GM13976 (cell line): ENCODE measurements around the gene FOXK2.

Source experiments
- DNase-seq: peaks from one replicate; pipeline ENCODE4 v3.0.0; 2012; ENCODE audit warnings: low spot score
- in situ Hi-C: fragments of 300-500 bp; cut with MboI; formaldehyde crosslinking; loops from one replicate; pipeline ENCODE4 v1.12.0; 2022; ENCODE audit warnings: low sequenced_read_pairs, mixed read lengths, inconsistent platforms; ENCODE audit not compliant: unreplicated experiment
- TF ChIP-seq, protein P1 (sequence below): IDR thresholded peaks from 2 replicates; pipeline ENCODE4 v1.5.1; 2012; ENCODE audit warnings: borderline replicate concordance, mild to moderate bottlenecking; ENCODE audit not compliant: insufficient read depth; ENCODE audit errors: extremely low read depth, missing control alignments, control extremely low read depth

The FOXK2 gene

DNA sequence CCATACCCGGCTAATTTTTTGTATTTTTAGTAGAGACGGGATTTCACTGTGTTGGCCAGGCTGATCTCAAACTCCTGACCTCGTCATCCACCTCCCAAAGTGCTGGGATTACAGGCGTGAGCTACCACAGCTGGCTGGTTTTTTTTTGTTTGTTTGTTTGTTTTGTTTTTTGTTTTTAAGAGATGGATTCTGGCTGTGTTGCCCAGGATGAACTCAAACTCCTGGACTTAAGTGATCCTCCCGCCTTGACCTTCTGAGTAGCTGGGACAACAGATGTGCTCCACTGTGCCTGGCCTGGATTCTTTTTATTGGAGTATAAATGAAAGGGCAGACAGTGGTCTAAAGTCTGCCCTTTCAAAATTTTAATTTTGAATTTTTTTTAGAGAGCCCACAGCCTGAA, 44.7 kb downstream of the FOXK2 start:
- no peak for DNase-seq
- TF ChIP-seq, protein P1, sequence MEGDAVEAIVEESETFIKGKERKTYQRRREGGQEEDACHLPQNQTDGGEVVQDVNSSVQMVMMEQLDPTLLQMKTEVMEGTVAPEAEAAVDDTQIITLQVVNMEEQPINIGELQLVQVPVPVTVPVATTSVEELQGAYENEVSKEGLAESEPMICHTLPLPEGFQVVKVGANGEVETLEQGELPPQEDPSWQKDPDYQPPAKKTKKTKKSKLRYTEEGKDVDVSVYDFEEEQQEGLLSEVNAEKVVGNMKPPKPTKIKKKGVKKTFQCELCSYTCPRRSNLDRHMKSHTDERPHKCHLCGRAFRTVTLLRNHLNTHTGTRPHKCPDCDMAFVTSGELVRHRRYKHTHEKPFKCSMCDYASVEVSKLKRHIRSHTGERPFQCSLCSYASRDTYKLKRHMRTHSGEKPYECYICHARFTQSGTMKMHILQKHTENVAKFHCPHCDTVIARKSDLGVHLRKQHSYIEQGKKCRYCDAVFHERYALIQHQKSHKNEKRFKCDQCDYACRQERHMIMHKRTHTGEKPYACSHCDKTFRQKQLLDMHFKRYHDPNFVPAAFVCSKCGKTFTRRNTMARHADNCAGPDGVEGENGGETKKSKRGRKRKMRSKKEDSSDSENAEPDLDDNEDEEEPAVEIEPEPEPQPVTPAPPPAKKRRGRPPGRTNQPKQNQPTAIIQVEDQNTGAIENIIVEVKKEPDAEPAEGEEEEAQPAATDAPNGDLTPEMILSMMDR, result no peak
- in situ Hi-C loops, result no loop called here

DNA sequence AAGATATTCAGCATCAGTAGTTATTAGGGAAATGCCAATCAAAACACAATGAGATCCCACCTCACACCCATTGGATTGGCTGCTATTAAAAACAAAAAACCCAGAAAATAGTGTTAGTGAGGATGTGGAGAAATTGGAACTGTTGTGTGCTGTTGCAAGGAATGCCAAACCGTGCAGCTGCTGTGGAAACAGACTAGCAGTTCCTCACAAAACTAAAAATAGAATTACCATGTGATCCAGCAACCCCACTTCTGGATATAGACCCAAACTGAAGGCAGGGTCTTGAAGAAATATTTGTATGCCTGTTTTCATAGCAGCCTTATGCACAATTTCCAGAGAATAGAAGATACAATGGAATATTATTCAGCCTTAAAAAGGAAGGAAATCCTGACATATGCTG, 46.0 kb downstream of the FOXK2 start:
- DNase-seq, result no peak
- TF ChIP-seq, protein P1, result no peak
- in situ Hi-C loops, result no loop called here

DNA sequence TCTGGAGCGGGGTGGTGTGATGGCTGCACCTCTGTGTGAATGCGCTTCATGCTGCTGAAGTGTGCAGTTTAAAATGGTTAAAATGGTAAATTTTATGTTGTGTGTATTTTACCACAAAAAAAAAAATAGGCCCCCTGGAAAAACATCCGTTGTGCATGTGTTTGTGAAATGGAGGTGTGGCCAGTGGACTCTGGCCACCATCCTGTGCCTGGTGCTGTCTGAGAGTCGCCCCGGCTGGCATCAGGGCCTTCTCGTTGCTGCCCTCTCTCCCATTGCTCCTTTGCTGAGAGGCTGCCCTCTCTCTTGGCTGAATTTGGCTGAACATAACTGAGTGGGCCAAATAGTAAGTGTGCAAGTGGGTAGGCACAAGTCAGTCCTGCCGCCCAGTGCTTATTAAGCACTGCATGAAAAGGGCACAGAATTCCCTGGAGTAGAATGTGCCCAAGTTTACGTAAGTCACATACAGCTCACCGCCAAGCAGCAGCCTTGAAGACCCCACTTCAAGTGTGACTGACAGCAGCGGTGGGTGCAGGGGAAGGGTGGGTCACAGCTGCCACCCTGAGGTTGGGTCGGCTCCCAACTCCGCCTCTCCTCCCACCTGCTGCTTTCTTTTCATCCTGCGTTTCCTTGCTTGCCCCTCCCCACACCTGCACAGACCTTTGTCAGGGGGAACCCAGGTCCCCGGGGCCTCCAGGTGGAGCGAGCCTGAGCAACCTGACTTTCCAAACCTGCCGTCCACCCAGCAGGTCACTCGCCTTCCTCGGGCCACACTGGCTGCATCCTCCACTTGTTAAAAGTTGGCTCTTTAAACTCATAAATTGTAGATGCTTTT, 46.8 kb downstream of the FOXK2 start:
- in situ Hi-C loops, result no loop called here
- TF ChIP-seq, protein P1, result no peak
- DNase-seq, result no peak

DNA sequence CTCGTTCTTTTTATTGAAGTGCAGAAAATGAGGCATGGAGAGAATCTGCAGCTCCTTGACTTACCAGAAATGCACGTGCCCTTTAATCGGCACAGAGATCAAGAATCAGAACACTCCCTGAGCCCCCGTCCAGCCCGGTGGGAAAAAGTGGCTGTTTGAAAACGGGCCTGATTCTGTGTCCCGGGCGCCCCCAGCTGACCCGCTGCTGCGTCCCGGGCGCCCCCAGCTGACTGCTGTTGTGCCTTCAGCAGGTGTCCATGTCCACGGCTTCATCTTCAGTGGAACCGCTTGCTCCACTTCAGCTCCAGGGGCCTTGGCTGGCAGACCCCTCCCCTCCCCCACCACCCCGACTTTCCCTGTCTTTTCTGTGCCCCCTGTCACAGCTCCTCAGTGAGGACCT, 47.8 kb downstream of the FOXK2 start:
- TF ChIP-seq, protein P1, result no peak
- in situ Hi-C loops, result no loop called here
- no peak for DNase-seq

DNA sequence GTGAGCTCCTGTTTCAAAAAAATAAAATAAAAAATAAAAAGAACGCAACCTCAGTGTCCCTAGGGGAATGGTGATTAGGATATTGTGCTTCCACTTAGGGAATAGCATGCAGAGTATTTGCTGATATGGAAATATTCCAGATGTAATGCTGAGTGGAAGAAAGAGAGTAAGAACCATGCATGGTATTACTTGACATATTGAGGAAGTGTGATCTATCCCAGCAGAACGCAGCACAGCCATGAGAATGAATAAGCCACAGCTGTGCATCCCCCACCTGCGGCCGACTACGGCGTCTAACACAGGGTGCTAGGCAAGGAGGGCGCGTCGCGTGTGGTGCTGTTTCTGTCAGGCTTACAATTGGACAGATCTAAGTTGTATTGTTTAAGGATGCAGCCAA, 49.5 kb downstream of the FOXK2 start:
- TF ChIP-seq, protein P1, result no peak
- DNase-seq, result no peak
- in situ Hi-C loops, result no loop called here

DNA sequence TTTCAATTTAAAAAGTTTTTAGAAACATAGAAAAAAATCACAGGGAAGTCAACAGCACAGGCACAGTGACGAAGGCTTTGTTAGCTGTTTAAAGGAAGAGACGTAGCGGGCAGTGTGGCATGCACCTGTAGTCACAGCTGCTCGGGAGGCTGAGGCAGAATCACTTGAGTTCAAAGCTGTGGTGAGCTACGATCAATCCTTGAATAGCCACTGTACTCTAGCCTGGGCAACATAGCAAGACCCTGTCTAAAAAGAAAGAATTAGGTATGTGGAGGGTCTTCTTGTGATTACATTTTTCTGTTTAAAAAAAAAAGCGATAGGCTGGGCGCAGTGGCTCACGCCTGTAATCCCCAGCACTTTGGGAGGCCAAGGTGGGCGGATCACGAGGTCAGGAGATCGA, 50.1 kb downstream of the FOXK2 start:
- TF ChIP-seq, protein P1, result no peak
- DNase-seq, result no peak
- in situ Hi-C loops, result no loop called here
